ENCODE results near the gene PANK1.

The PANK1 gene

DNA sequence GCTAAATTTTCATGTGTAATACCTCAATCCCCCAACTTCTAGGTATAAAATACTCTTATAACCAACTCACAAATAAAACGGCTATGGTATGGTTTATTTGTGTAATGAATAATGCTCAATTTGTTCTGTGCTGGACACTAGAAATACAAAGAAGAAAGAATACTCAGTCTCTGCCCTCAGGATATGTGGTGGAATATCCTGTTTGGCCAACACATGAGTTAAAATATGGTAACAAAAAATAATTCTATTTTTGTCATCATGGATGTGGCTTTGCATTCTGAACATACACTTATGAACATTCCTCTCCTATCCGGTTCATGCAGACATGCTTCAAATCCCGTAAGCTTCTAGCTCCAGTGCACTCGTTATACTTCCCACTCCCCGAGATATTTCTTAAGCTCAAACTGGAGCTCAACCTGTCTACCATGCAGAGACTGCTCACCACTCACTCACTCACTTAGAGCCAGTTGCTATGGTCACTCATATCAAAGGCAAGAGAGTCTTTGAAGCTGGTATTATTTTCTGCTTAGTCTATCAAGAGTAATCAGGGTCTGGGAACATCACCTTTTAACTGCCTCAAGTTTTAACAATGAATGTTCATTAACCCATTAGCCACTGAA, 55.8 kb downstream of the PANK1 start:
- Histone ChIP-seq H3K36me3 (ENCODE audit: insufficient read depth, low read length) (peaks cover 8% of the 10 kb centered on the region; the same call in 1 of the 2 replicates), H3K79me2 (ENCODE audit: insufficient read depth, low read length) (no peaks in the 10 kb centered on the region), H3K9me3 (ENCODE audit: low read length) (no peaks in the 10 kb centered on the region)

DNA sequence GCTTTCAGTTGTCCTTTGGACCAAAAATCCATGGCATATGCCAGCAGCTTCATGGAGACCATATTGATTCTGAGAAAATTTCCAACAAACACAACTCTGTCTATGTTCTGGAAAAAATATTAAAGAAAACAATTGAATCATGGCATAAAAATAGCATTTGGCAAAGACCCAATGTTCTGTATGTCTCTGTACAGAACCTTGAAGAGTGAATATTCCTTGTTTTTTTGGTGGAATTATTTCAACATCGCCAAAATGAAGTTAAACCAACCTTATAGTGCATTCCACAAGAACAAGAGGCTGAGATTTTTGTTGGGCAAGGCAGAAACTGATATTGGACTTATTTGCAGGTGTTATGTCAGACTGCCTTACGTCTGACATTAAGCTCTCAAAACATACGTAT, 56.4 kb downstream of the PANK1 start:
- Histone ChIP-seq H3K27ac (ENCODE audit: low read depth, low read length, poor library complexity, severe bottlenecking) (no peak overlapping the region), H3K4me1 (ENCODE audit: insufficient read depth, low read length, severe bottlenecking) (no peaks in the 10 kb centered on the region), H3K4me2 (ENCODE audit: low read length) (no peak overlapping the region), H3K36me3 (ENCODE audit: insufficient read depth, low read length) (peaks cover 8% of the 10 kb centered on the region; the same call in 1 of the 2 replicates), H3K4me3 (ENCODE audit: low read depth, low read length, poor library complexity, severe bottlenecking) (no peak overlapping the region), H3K27me3 (ENCODE audit: insufficient read depth, low read length) (no peaks in the 10 kb centered on the region), H3K9me2 (ENCODE audit: low read depth, low read length) (no peaks in the 10 kb centered on the region), H4K20me1 (ENCODE audit: insufficient read depth, low read length) (no peaks in the 10 kb centered on the region), H3K79me2 (ENCODE audit: insufficient read depth, low read length) (no peaks in the 10 kb centered on the region), H3K9ac (ENCODE audit: low read length) (no peak overlapping the region), H2AFZ (ENCODE audit: low read length) (no peak overlapping the region), H3F3A (ENCODE audit: insufficient read depth, low read length) (no peaks in the 10 kb centered on the region), H3K9me3 (ENCODE audit: low read length) (no peaks in the 10 kb centered on the region)
- no peak for TF ChIP-seq EZH2 (IDR thresholded peaks at IDR 0.05; ENCODE audit: borderline replicate concordance, low read length)
- TF ChIP-seq, protein P1, sequence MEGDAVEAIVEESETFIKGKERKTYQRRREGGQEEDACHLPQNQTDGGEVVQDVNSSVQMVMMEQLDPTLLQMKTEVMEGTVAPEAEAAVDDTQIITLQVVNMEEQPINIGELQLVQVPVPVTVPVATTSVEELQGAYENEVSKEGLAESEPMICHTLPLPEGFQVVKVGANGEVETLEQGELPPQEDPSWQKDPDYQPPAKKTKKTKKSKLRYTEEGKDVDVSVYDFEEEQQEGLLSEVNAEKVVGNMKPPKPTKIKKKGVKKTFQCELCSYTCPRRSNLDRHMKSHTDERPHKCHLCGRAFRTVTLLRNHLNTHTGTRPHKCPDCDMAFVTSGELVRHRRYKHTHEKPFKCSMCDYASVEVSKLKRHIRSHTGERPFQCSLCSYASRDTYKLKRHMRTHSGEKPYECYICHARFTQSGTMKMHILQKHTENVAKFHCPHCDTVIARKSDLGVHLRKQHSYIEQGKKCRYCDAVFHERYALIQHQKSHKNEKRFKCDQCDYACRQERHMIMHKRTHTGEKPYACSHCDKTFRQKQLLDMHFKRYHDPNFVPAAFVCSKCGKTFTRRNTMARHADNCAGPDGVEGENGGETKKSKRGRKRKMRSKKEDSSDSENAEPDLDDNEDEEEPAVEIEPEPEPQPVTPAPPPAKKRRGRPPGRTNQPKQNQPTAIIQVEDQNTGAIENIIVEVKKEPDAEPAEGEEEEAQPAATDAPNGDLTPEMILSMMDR (IDR thresholded peaks at IDR 0.05; ENCODE audit: low read length): no peak

More for the DNA sequence above, 55.8 kb downstream of the PANK1 start:
- Histone ChIP-seq H2AFZ (ENCODE audit: low read length) (no peak overlapping the region), H3K27ac (ENCODE audit: low read depth, low read length, poor library complexity, severe bottlenecking) (no peak overlapping the region), H3K9ac (ENCODE audit: low read length) (no peak overlapping the region), H3K27me3 (ENCODE audit: insufficient read depth, low read length) (no peaks in the 10 kb centered on the region), H3K9me2 (ENCODE audit: low read depth, low read length) (no peaks in the 10 kb centered on the region), H4K20me1 (ENCODE audit: insufficient read depth, low read length) (no peaks in the 10 kb centered on the region), H3K4me3 (ENCODE audit: low read depth, low read length, poor library complexity, severe bottlenecking) (no peak overlapping the region), H3K4me1 (ENCODE audit: insufficient read depth, low read length, severe bottlenecking) (no peaks in the 10 kb centered on the region), H3F3A (ENCODE audit: insufficient read depth, low read length) (no peaks in the 10 kb centered on the region), H3K4me2 (ENCODE audit: low read length) (no peak overlapping the region)
- TF ChIP-seq, protein P1 (IDR thresholded peaks at IDR 0.05; ENCODE audit: low read length): no peak
- no peak for TF ChIP-seq EZH2 (IDR thresholded peaks at IDR 0.05; ENCODE audit: borderline replicate concordance, low read length)

DNA sequence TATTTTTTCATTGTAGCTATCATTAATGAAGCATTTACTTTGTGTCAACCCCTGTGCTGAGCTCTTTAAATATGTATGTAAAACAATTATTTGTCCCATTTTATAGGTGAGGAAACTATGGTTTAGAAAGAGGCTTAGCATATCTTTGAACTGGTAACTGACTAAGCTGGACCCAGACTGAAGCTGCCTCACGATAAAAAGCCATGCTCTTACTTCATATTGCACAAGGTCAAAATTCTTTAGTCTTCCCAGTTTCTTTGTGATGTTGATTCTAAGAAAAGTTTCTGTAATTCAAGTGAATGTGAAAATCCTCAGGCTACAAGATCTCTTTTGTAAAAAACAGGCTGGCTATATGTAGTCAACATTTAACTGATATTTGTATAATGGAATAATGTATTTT, 63.0 kb downstream of the PANK1 start:
- Histone ChIP-seq H2AFZ (ENCODE audit: low read length) (no peak overlapping the region), H3K27ac (ENCODE audit: low read depth, low read length, poor library complexity, severe bottlenecking) (no peak overlapping the region), H3K9ac (ENCODE audit: low read length) (no peak overlapping the region), H3K4me2 (ENCODE audit: low read length) (no peak overlapping the region), H3K36me3 (ENCODE audit: insufficient read depth, low read length) (no peaks in the 10 kb centered on the region), H4K20me1 (ENCODE audit: insufficient read depth, low read length) (no peaks in the 10 kb centered on the region), H3K79me2 (ENCODE audit: insufficient read depth, low read length) (no peaks in the 10 kb centered on the region), H3F3A (ENCODE audit: insufficient read depth, low read length) (no peaks in the 10 kb centered on the region), H3K4me1 (ENCODE audit: insufficient read depth, low read length, severe bottlenecking) (no peaks in the 10 kb centered on the region), H3K9me2 (ENCODE audit: low read depth, low read length) (no peaks in the 10 kb centered on the region), H3K27me3 (ENCODE audit: insufficient read depth, low read length) (no peaks in the 10 kb centered on the region), H3K4me3 (ENCODE audit: low read depth, low read length, poor library complexity, severe bottlenecking) (no peak overlapping the region), H3K9me3 (ENCODE audit: low read length) (no peaks in the 10 kb centered on the region)
- TF ChIP-seq, protein P1 (IDR thresholded peaks at IDR 0.05; ENCODE audit: low read length): no peak
- no peak for TF ChIP-seq EZH2 (IDR thresholded peaks at IDR 0.05; ENCODE audit: borderline replicate concordance, low read length)

Measured in OCI-LY1 (cell line).